WI38 (cell line): ENCODE results near the gene ZNF462.

Source experiments
- H3K4me3 ChIP-seq: 2 replicates; pipeline ENCODE4 v1.5.1; 2011; ENCODE audit warnings: low read depth, mild to moderate bottlenecking, control low read depth, low read length
- CTCF ChIP-seq: IDR thresholded peaks from 2 replicates; pipeline ENCODE4 v1.5.1; 2012; ENCODE audit warnings: low read depth, mild to moderate bottlenecking, control low read depth, low read length

The ZNF462 gene

GRCh38 chr9:107029146-107029545, 166.2 kb downstream of the ZNF462 start:
- no peak overlapping the region for H3K4me3 ChIP-seq
- TF ChIP-seq CTCF: no peak

GRCh38 chr9:107033966-107034365, 171.0 kb downstream of the ZNF462 start:
- no peak for TF ChIP-seq CTCF
- no peak overlapping the region for H3K4me3 ChIP-seq

GRCh38 chr9:107034831-107035230, 171.9 kb downstream of the ZNF462 start:
- no peak overlapping the region for H3K4me3 ChIP-seq
- TF ChIP-seq CTCF: no peak

GRCh38 chr9:107036367-107036766, 173.4 kb downstream of the ZNF462 start:
- TF ChIP-seq CTCF: no peak
- no peak overlapping the region for H3K4me3 ChIP-seq

- no peak for TF ChIP-seq CTCF
- no peak overlapping the region for H3K4me3 ChIP-seq
Measured at GRCh38 chr9:107039542-107039941, 176.6 kb downstream of the ZNF462 start.

- no peak for TF ChIP-seq CTCF
- no peak overlapping the region for H3K4me3 ChIP-seq
Measured at GRCh38 chr9:107042606-107043005, 179.6 kb downstream of the ZNF462 start.

GRCh38 chr9:107043886-107044285, 180.9 kb downstream of the ZNF462 start:
- no peak for TF ChIP-seq CTCF
- H3K4me3 ChIP-seq: no peak overlapping the region
